CD4-positive, alpha-beta T cell treated with Interleukin-4 for 1 hour (primary cell): ENCODE data around the gene SYT3.

Experiments used
- DNase-seq, 2 donors: peaks; one replicate each; pipeline ENCODE4 v3.0.0-alpha.2; 2020 to 2022

Gene SYT3

GRCh38 chr19:50639121-50640112 is at the start of gene SYT3:
TSS of gene SYT3 (minus strand) at chr19:50639881. CDS start at chr19:50637411, 2,470 bp downstream.
- DNase-seq = peak; percentile 25 to 50

GRCh38 chr19:50688766-50689165 is 49.1 kb upstream of the SYT3 start:
- DNase-seq = no peak

GRCh38 chr19:50686310-50687032 is 46.8 kb upstream of the SYT3 start:
- no peak for DNase-seq

- peak; percentile 79 to 91 for DNase-seq
Measured at GRCh38 chr19:50679177-50680125, 39.8 kb upstream of the SYT3 start.

GRCh38 chr19:50678323-50678722 is 38.6 kb upstream of the SYT3 start:
- no peak for DNase-seq

GRCh38 chr19:50677636-50678035 is 38.0 kb upstream of the SYT3 start:
- DNase-seq = no peak

GRCh38 chr19:50676625-50677197 is 37.0 kb upstream of the SYT3 start:
- no peak for DNase-seq

GRCh38 chr19:50673118-50673517 is 33.4 kb upstream of the SYT3 start:
- no peak for DNase-seq

- no peak for DNase-seq
Measured at GRCh38 chr19:50670102-50670380, 30.4 kb upstream of the SYT3 start.

- peak; percentile 22 to 23 for DNase-seq
Measured at GRCh38 chr19:50669302-50670101, 29.8 kb upstream of the SYT3 start.

GRCh38 chr19:50668879-50669278 is 29.2 kb upstream of the SYT3 start:
- no peak for DNase-seq

GRCh38 chr19:50668416-50668815 is 28.7 kb upstream of the SYT3 start:
- no peak for DNase-seq

- no peak for DNase-seq
Measured at GRCh38 chr19:50667759-50668231, 28.1 kb upstream of the SYT3 start.

GRCh38 chr19:50667177-50667758 is 27.6 kb upstream of the SYT3 start:
- DNase-seq = no peak

GRCh38 chr19:50666346-50667176 is 26.9 kb upstream of the SYT3 start:
- DNase-seq = no peak

GRCh38 chr19:50664204-50664603 is 24.5 kb upstream of the SYT3 start:
- no peak for DNase-seq

- no peak for DNase-seq
Measured at GRCh38 chr19:50663482-50663790, 23.8 kb upstream of the SYT3 start.

- DNase-seq = no peak
Measured at GRCh38 chr19:50662651-50663481, 23.2 kb upstream of the SYT3 start.
